ENCODE data around the gene CCDC183.

DNA sequence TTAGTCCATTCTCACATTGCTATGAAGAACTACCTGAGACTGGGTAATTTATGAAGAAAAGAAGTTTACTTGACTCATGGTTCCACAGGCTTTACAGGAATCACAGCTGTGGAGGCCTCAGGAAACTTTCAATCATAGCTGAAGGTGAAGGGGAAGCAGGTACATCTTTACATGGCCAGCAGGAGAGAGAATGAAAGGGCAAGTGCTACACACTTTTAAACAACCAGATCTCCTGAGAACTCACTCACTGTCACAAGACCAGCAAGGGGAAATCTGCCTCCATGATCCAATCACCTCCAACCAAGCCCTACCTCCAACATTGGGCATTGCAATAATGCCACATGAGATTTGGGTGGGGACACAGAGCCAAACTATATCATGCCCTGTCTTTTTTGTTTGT lies 44.3 kb upstream of the CCDC183 start:
- TF ChIP-seq, protein P1, sequence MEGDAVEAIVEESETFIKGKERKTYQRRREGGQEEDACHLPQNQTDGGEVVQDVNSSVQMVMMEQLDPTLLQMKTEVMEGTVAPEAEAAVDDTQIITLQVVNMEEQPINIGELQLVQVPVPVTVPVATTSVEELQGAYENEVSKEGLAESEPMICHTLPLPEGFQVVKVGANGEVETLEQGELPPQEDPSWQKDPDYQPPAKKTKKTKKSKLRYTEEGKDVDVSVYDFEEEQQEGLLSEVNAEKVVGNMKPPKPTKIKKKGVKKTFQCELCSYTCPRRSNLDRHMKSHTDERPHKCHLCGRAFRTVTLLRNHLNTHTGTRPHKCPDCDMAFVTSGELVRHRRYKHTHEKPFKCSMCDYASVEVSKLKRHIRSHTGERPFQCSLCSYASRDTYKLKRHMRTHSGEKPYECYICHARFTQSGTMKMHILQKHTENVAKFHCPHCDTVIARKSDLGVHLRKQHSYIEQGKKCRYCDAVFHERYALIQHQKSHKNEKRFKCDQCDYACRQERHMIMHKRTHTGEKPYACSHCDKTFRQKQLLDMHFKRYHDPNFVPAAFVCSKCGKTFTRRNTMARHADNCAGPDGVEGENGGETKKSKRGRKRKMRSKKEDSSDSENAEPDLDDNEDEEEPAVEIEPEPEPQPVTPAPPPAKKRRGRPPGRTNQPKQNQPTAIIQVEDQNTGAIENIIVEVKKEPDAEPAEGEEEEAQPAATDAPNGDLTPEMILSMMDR (IDR thresholded peaks at IDR 0.05; ENCODE audit: low read depth, low read length, poor library complexity, severe bottlenecking) = no peak
- TF ChIP-seq EZH2phosphoT487 (IDR thresholded peaks at IDR 0.05; ENCODE audit: borderline replicate concordance, low read length) = no peak

Measured in DOHH2 (cell line).